GM19395 (cell line): ENCODE results near the gene IL4I1.

Experiments used
- ATAC-seq: cut with Tn5 transposase; IDR thresholded peaks from one replicate; pipeline ENCODE4 v1.9.1; 2021; ENCODE audit warnings: mild to moderate bottlenecking, moderate library complexity; ENCODE audit not compliant: unreplicated experiment

IL4I1 gene

GRCh38 chr19:49895566-49896297 lies 955 bp downstream of the IL4I1 start:
- no peak for ATAC-seq

DNA sequence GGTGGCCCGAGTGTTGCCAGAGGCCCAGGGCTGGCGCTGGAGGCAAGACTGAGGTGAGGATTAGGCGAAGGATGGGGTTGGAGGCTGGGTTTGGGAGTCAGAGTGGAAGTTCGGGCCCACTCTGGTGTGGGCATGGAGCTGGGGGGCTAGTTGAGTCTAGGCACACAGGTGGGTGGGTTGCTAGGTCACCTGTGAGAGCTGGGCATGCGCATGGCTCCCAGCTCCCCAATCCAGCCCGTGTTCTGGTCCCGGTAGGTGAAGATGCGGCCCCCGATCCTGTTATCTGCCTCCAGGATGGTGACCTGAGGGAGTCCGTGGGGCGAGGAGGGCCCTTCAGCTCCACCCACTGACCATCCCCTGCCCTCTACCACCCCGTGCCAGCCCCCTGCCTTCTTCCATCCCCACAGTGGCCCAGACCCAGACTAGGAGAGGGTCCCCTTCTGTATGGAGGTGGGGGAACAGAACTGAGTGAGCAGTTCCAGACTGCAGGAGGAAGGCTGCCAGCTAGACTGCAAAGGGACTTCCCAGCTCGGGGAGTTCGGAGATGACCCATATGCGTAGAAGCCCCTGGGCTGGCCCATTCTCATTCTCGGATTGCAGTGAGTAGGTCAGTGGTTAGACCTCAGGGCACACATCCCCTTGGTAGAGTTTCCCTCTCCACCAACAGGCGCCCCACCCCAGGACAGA lies 1.7 kb downstream of the IL4I1 start:
- no peak for ATAC-seq

- ATAC-seq = no peak
Observed at GRCh38 chr19:49894011-49894664, 2.5 kb downstream of the IL4I1 start.

GRCh38 chr19:49892716-49893115 lies 4.0 kb downstream of the IL4I1 start:
- ATAC-seq = no peak

- ATAC-seq = no peak
Observed at GRCh38 chr19:49891393-49891792, 5.3 kb downstream of the IL4I1 start.

- ATAC-seq = no peak
Observed at GRCh38 chr19:49890349-49891311, 6.1 kb downstream of the IL4I1 start.

DNA sequence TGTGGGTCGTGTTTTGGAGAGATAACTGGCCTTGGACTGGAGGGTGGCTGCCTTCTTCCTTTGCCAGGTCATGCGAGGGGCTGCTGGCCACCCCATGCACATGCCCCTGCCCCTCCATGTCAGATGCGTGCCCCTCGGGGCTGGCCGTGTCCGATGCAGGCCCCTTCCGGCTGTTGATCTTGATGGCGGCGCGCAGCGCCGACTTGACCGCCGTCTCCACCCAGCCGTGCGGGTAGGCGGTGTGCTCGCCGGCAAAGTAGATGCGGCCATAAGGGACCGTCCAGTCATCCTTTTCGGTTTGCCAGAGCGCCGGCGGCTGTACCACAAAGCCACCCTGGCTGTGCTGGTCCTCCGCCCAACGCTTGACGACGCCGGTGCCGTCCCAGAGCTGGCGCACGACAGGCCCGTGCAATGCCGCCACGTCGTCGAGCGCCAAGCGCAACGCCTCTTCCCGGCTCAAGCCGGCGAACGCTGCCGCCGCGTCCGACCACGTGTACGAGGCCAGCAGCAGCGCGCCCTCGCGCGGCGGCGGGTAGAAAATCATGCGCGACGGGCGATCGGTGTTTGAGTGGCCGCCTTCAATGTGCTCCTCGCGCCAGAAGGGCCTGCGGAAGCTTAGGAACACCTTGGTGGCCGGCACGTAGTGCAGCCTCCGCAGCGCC lies 6.9 kb downstream of the IL4I1 start:
- ATAC-seq = no peak

DNA sequence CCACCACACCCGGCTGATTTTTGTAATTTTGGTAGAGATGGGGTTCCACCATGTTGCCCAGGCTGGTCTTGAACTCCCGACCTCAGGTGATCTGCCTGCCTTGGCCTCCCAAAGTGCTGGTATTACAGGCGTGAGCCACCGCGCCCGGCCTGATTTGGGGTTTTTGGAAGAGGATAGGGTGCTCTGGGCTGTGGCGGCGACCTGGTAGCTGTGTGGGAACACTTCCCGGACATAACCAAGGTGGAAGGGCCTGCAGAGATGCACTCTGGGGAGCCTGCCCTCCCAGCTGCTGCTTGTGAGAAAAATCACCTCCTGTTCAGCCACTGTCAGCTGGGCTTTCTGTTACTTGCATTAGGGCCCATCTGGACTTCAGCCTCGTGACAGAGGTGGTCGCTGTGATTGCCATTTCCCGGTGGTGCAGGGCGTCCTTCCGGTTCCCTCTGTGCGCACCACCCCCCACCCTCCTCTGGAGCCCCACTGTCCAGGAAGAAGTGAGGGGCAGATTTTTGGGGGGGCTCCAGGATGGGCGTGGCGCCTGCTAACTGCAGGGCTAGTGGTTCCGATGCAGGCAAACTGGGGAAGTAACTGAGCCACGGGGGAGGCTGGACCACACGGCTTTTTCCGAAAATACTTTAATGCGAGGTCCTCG lies 7.5 kb downstream of the IL4I1 start:
- ATAC-seq = no peak

DNA sequence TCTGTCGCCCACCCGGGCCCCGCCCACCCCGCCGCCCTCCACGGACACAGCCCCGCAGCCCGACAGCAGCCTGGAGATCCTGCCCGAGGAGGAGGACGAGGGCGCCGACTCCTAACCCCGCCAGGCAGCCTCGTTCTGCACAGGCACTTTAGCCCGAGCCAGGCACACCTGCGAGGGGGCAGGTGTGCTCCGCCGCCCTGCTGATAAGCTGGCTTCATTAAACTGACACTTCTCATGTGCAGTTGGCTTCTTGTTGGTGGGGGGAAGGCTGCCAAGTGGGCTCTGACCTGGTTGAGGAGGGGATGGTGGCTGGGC lies 8.2 kb downstream of the IL4I1 start:
- no peak for ATAC-seq

DNA sequence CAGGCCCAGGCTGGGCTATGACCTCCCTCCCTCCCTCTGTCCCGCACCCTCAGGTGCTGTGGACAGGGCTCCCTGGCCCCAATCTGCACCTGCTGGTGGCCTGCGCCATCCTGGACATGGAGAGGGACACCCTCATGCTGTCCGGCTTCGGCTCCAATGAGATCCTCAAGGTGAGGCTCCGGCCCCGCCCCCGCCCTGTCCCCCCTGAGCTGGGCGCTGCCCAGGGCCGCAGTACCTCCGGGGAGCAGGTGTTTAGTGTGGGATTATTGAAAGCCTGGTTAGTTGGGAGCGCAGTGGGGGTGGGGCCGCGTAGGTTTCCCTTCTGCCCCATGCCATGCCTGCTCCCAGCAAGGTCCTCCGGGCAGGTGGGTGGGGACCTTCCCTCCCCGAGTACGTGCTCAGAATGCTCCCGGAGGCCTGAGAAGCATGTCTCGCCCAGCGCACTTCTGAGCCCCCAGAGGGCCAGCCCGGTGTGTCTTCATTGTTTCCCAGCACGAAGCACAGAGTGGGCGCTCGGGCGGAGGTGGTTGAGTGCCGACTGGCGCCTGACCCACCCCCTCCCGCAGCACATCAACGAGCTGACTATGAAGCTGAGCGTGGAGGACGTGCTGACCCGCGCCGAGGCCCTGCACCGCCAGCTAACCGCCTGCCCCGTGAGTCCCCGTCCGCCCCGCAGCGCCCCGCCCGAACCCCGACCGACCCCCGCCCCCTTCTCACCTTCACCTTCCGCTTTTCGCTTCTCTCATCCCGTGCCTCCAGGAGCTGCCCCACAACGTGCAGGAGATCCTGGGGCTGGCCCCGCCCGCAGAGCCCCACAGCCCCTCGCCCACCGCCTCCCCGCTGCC lies 8.8 kb downstream of the IL4I1 start:
- no peak for ATAC-seq

- no peak for ATAC-seq
Observed at GRCh38 chr19:49887037-49887664, 9.5 kb downstream of the IL4I1 start.

GRCh38 chr19:49884760-49885159 lies 11.9 kb downstream of the IL4I1 start:
- no peak for ATAC-seq

- no peak for ATAC-seq
Observed at GRCh38 chr19:49884109-49884508, 12.6 kb downstream of the IL4I1 start.

DNA sequence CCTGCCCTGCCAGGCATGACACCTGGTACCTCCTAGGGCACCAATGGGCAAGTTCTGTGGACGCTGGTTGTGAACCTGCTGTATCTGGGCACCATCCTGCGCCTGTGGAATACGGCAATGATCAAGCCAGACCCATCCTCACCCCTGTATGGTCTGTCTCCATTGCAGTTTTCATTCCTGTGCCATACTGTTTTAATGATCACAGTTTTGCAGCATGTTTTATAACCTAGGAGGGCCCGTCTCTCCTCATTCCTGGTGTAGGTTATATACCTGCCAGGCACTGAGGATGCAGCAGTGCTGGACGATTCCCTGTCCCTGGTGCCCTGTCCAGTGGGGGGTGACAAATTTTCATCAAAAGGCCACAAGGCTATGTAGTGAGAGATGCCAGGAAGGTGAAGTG lies 13.6 kb downstream of the IL4I1 start:
- no peak for ATAC-seq

DNA sequence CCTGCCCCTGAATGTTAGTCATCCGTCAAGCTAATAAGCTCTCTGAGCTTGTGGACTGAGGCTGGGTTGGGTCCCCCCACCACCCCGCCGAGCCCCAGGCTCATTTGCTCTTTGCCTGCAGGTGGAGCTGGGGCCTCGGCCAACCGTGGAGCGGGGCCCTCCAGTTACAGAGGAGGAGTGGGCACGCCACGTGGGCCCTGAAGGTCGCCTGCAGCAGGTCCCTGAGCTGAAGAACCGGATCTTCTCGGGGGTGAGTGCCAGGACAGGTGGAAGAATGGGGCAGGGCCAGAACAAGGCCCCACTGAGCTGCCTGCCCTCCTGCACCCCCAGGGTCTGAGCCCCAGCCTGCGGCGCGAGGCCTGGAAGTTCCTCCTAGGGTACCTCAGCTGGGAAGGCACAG lies 14.0 kb downstream of the IL4I1 start:
- ATAC-seq = no peak

DNA sequence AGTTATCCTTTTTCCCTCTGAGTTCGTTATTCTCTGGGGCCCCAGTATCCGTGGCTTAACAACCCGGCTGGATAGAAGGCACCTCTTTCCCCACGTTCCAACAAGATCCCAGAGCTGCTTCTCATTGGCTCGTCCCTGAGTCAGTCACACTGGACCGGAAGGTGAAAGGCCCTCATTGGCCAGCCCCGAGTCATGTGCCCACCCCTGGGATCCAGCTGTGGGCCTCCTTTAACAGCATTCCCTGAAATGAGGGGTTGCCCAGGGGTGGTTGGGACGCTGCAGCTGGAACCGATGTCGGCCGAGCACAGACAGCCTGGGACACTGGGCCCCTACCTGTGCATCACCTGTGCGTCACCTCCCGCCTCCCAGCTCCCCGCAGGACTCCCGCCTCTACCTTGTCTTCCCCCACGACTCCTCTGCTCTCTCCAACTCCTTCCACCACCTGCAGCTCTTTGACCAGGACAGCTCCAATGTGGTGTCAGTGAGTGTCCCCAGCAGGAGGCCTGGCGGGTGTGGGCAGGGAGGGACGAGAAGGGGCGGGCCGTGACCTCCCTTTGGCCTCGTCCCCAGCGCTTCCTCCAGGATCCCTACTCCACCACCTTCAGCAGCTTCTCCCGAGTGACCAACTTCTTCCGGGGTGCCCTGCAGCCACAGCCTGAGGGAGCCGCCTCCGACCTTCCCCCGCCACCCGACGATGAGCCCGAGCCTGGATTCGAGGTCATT lies 14.9 kb downstream of the IL4I1 start:
- no peak for ATAC-seq

- no peak for ATAC-seq
Observed at GRCh38 chr19:49881186-49881585, 15.5 kb downstream of the IL4I1 start.
